Ishikawa (cell line): Measurements from ENCODE around the gene PCBP3.

Experiments used
- CEBPB ChIP-seq: IDR thresholded peaks from 2 replicates; pipeline ENCODE4 v1.6.1; 2012
- CREB1 ChIP-seq: IDR thresholded peaks from 2 replicates; pipeline ENCODE4 v1.6.1; 2012; ENCODE audit warnings: low read depth
- EGR1 ChIP-seq: IDR thresholded peaks from 2 replicates; pipeline ENCODE4 v1.6.1; 2012
- EP300 ChIP-seq: IDR thresholded peaks from 2 replicates; pipeline ENCODE4 v1.6.1; 2012; ENCODE audit warnings: borderline replicate concordance
- FOXM1 ChIP-seq: IDR thresholded peaks from 2 replicates; pipeline ENCODE4 v1.6.1; 2012; ENCODE audit warnings: low read depth, borderline replicate concordance
- MAX ChIP-seq: IDR thresholded peaks from 2 replicates; pipeline ENCODE4 v1.6.1; 2012
- NFIC ChIP-seq: IDR thresholded peaks from 2 replicates; pipeline ENCODE4 v1.6.1; 2012
- RAD21 ChIP-seq: IDR thresholded peaks from 2 replicates; pipeline ENCODE4 v1.6.1; 2012; ENCODE audit warnings: low read depth
- REST ChIP-seq: IDR thresholded peaks from 2 replicates; pipeline ENCODE4 v1.6.1; 2012; ENCODE audit warnings: low read depth, mild to moderate bottlenecking
- TAF1 ChIP-seq: IDR thresholded peaks from 2 replicates; pipeline ENCODE4 v1.6.1; 2012; ENCODE audit warnings: low read depth, mild to moderate bottlenecking
- TCF12 ChIP-seq: IDR thresholded peaks from 2 replicates; pipeline ENCODE4 v1.6.1; 2012; ENCODE audit warnings: low read depth
- TEAD4 ChIP-seq: IDR thresholded peaks from 2 replicates; pipeline ENCODE4 v1.6.1; 2012
- USF1 ChIP-seq: IDR thresholded peaks from 2 replicates; pipeline ENCODE4 v1.6.1; 2012
- YY1 ChIP-seq: IDR thresholded peaks from 2 replicates; pipeline ENCODE4 v1.6.1; 2012; ENCODE audit warnings: low read depth
- ZBTB7A ChIP-seq: IDR thresholded peaks from 2 replicates; pipeline ENCODE4 v1.6.1; 2012; ENCODE audit warnings: low read depth

Gene PCBP3

GRCh38 chr21:45788637-45789506 lies 145.3 kb downstream of the PCBP3 start:
- TF ChIP-seq MAX, result no peak
- TF ChIP-seq YY1, result no peak
- no peak for TF ChIP-seq CEBPB
- TF ChIP-seq TAF1, result no peak
- TF ChIP-seq USF1, result no peak
- TF ChIP-seq TEAD4, result no peak
- no peak for TF ChIP-seq CREB1
- no peak for TF ChIP-seq EP300
- no peak for TF ChIP-seq ZBTB7A
- no peak for TF ChIP-seq REST
- TF ChIP-seq EGR1, result no peak
- TF ChIP-seq TCF12, result no peak
- TF ChIP-seq NFIC, result no peak
- TF ChIP-seq FOXM1, result no peak
- no peak for TF ChIP-seq RAD21

GRCh38 chr21:45790427-45790826 lies 146.9 kb downstream of the PCBP3 start:
- TF ChIP-seq CEBPB (no peak), CREB1 (no peak), TCF12 (no peak), USF1 (no peak), EP300 (no peak), YY1 (no peak), TEAD4 (no peak), TAF1 (no peak), EGR1 (no peak), REST (no peak), RAD21 (no peak)

DNA sequence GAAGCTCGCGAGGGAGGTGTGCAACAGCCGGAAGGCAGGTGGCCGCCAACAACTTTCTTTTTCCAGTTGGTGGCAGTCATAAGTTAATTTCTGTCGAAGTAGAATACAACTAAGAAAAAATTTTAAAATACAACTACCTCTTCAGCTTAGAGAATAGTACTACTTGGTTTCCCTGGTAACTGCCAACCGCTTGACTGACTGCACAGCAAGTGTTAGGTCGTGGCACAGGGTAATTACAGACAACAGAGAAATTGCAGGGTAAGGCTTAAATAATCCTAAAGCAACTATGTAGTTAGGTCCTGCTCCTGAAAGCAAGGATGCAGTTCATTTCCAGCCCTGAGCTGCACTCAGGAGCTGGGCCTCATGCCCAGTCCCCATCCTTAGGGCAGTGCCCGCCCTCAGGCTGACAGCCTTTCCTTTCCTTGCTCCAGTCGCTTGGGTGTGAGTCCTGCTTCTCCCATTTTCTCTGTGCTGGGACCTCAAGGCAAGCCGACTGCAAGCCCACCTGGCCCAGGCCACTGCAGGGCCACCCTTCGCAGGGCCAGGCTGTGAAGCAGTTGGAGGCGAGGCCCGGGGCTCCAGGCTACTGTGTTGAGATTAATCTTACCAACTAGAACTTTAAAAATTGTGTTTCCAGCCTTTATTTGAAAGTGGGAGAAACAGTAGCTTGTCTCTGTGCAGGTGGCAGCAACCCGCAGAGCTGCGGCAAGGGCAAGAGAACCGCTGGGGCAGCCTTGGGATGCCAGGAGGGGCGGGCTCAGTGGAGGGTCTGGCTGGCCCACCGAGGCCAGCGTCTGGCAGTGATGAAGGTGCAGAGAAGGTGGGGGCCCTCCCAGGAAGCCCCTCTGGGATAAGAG lies 148.3 kb downstream of the PCBP3 start:
- TF ChIP-seq TEAD4 (no peak), NFIC (no peak), YY1 (no peak), REST (no peak), TCF12 (no peak)

DNA sequence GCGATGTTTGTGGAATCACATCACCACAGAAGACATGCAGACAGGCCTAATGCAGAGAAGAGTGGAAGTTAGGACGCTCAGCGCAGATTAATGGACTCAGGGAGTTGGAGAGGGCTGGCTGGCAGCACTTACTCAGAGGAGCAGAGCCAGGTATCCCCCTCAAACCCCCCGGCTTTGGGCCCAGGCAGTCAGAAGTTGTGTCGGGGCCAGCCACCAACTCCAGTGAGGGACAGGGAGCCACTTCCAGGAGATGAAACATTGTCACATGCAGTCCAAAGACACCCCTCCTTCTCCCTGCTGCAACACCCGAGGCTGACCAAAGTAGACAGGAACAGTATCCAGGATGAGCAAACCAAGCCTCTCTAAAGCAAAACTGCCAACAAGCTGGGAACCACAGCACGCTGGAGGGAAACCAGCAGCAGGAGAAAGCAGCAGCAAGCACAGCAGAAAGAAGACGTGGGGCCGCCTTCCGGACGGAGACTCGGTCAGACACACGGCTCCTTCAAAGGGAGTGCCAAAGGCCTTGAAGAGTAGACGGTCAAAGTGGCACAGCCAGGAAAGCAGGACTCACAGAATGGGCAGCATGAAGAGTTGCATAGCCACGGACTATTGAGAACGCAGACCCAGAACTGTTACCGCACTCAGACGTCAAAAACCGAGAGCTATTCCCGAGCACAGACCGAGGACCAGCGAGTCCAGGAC lies 149.3 kb downstream of the PCBP3 start:
- no peak for TF ChIP-seq TCF12
- no peak for TF ChIP-seq TEAD4
- no peak for TF ChIP-seq MAX
- no peak for TF ChIP-seq YY1
- TF ChIP-seq RAD21, result no peak
- no peak for TF ChIP-seq TAF1
- TF ChIP-seq EGR1, result no peak
- no peak for TF ChIP-seq NFIC
- TF ChIP-seq CREB1, result no peak
- TF ChIP-seq USF1, result no peak
- no peak for TF ChIP-seq FOXM1
- no peak for TF ChIP-seq ZBTB7A
- TF ChIP-seq EP300, result no peak
- TF ChIP-seq CEBPB, result no peak
- no peak for TF ChIP-seq REST
